HG03108 (cell line): ENCODE data around the gene RHOH.

Experiments
- ATAC-seq: cut with Tn5 transposase; IDR thresholded peaks from one replicate; pipeline ENCODE4 v1.9.1; 2021; ENCODE audit warnings: moderate library complexity; ENCODE audit not compliant: unreplicated experiment

The RHOH gene

GRCh38 chr4:40204507-40205258, 7.9 kb downstream of the RHOH start:
- no peak for ATAC-seq

- peak; percentile 53 for ATAC-seq
These were observed 8.7 kb downstream of the RHOH start for GRCh38 chr4:40205259-40206198.

DNA sequence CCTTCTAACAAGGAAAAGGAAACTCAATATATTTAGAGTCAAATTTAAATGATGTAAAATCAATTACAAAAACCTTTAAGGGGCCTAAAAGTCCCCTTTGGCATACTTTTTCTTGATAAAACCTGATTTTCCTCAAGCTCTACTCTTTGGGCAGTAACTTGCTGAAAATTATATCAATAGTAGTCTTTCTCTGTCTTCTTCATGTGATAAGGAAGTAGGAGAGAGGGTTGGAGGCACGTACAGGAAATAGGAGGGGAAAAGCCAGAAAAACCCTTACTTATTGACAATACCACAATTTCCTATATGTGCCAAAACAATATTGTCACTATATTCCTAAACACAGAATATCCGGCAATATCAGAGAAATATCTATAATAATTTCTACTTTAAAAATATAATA, 9.6 kb downstream of the RHOH start:
- ATAC-seq, result no peak

GRCh38 chr4:40209401-40209800, 12.6 kb downstream of the RHOH start:
- ATAC-seq, result no peak

DNA sequence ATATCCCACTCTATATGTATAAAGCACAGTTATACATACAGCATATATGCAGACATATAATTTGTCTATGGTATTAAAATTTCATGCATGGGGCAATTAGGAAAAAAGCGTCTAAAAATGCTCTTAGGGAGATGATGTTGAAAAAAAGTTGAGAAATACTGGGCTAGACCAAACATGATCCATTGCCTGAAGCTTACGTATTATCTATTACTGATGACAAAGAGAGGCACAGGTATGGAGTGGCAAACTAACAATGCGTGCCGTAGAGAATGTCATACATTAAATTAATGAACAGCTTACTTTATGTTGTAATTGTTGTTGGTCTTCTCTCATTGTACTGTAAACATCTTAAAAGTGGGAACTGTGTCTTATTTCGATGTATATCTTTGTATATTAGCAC, 13.9 kb downstream of the RHOH start:
- no peak for ATAC-seq

DNA sequence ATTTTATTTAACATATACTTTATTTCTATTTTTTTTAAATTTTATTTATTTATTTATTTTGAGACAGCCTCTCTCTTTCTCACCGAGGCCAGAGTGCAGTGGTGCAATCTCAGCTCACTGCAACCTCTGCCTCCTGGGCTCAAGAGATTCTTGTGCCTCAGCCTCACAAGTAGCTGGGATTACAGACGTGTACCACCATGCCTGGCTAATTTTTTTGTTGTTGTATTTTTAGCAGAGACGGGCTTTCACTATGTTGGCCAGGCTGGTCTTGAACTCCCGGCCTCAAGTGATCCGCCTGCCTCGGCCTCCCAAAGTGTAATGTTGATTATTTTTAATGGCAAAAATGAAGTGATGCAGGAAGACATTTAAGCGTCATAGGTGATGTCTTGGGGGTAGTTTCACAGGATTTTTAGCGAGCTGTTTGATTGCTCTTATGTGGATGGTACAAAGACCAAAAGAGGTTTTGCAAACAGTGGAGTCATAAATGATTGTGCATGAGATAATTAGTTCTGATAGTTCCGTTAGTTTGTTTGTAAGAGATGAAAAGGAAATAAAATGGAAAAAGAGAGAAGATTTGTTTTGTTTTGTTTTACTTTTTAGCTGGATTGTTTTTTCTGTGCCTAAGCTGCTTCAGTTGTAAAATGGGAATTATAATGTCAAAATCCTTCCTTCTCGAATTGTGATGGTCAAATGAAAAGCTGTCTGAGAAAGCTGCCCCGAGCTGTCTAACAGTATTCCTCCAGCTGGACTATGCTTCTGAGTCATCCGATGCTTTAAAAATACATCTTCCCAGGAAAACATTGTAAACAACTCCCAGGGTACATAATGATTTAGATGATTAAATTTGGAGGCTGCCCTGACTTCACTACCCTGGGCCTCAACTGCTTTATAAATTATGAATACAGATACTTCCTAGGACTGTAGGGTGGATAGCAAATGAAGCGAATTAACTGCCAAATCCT, 14.7 kb downstream of the RHOH start:
- no peak for ATAC-seq

DNA sequence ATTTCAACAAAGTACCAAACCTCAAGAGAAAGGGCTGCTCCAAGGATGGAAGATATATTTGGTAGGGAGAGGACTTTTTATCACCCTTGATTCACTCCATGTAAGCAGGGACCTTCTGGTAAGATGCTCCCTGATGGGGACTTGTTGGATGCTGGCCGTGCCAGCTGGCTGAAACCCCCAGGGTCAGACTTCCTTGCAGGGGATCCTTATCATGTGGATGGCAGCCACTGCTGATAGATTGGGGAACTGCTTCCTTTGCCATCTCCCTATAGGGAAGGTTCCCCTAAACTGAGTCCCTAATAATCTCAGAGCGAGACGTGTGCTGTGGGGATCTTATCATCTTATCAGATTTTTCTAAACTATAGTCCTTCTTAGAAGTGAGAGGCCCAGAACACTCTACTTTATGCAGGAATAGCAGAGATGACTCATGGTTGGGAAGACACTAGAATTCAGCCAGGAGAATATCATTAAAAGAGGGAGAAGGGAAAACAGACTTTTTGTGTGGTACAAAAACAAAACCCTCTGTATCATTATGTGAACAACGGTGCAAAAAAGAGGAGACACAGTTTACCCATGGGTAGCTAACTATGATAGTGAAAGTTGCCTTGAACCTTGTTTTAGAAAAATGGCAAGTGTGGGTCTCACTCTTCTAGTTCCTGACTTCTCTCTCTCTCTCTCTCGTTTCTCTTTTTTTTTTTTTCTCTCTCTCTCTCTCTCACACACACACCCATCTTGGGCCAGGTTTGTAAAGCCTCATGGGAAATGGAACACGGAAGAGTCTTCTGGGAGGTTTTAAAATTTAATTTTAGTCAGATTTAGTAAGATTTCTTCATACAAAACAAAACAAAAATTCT, 16.1 kb downstream of the RHOH start:
- ATAC-seq, result no peak

DNA sequence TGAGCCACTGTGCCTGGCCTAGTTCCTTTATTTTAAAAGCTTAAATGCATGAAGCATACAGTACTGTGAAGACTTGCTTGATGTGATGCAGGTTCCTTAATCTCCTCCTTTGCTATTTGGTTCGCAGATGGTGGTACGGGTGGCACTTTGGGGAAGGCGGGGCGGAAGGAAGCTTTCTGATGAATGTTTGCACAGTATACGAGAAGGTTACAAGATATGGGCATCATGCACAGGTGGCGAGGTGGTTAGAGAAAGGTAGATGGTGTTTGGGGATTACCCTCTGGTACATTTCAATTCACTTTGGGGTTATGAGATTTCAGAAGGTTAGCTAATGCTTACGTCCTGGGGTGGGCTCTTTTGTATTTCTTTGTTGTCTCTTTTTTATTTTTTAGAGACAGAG, 17.2 kb downstream of the RHOH start:
- ATAC-seq, result no peak

DNA sequence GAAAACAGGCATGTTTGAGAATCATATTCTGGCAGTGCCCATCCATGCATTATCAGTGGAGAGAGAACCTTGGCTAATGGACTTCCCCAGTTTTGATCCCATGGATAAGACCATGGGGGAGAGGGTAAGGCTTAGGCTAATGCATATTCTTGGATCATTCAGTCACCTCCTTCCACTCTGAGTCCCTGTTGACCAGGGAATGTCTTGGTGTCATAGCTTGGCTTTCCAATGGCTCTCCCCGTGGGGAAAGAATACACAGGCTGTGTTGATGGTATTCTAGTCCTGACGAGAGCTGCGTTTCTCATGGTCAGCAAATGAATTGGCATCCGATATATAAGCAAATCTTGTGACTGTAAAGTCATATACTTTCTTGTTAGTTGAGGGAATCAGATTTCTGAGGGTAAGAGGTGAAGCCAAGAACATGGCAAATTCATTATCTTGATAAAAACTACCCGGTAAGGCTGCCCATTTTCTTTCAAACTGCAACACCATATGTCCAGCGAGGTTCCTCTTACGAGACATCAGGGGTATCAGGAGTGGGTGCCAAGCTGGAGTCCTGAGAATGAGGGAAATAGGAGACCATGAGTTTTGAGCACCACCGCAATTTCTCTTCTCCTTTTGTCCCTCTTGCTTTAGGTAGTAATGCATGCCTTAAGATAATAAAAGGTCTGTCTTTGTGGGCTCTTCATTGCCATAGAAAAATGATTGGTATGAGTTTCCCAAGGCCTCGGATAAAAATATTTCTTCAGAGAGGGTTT, 18.0 kb downstream of the RHOH start:
- no peak for ATAC-seq

GRCh38 chr4:40216622-40217366, 20.0 kb downstream of the RHOH start:
- ATAC-seq, result no peak

GRCh38 chr4:40221744-40222143, 24.9 kb downstream of the RHOH start:
- no peak for ATAC-seq

- ATAC-seq, result no peak
These were observed 26.5 kb downstream of the RHOH start for GRCh38 chr4:40223343-40223742.

- no peak for ATAC-seq
These were observed 27.6 kb downstream of the RHOH start for GRCh38 chr4:40224432-40224831.

GRCh38 chr4:40225497-40225896, 28.7 kb downstream of the RHOH start:
- ATAC-seq, result no peak

DNA sequence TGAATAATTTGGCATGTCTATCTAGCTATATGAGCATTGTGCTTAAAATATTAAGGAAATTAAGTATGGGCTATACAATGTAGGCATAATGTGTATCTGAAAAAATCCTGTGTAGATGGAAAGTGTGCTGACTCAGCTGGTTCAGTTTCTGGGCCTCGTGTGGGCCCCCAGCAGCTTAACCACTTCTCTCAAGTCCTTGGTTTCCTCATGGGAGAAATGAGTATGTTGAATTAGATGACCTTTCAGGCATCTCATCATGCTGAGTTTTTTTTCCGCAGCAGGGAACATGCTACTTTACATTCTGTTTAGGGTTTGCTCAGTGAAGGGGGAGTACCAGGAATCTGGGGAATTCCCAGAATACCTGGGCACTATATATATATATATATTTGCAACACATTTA, 30.5 kb downstream of the RHOH start:
- ATAC-seq, result peak; percentile 65

GRCh38 chr4:40228497-40229365, 31.9 kb downstream of the RHOH start:
- ATAC-seq, result peak; percentile 41

DNA sequence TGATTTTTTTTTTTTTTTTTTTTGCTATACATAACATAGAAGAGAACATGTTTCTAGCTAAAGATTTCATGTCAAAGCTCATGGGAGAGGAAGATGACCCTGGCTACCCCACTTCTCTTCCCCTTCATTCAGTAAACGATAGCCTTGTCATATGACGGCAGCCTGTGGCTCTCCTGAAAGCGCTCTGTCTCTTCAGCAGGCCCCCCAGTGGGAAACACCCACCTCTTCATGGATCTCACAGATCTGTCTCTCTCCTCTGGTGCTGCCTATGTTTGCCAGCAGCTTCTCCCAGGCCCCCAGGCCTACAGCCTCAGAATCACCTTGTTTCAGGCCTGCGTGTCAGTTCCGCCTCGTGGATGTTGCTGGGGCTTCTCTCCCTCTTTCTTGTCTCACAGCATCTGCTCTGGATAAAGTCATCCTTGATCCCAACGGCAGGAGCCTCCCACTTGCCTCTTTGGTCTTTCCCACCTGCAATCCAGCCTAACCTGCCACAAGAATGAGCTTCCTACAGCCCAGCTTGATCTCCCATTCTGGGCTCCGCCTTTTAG, 34.6 kb downstream of the RHOH start:
- no peak for ATAC-seq
